DOHH2 (cell line): ENCODE data around the gene NCKAP5.

Experiments
- H3F3A ChIP-seq: fragments of 200-600 bp; sonication (generic), shearing (Covaris generic); 2 replicates; pipeline ENCODE4 v1.6.0; 2016; ENCODE audit warnings: antibody characterized with exemption, mild to moderate bottlenecking; ENCODE audit not compliant: control insufficient read depth, insufficient read depth
- H3K27ac ChIP-seq: fragments of 200-600 bp; sonication (generic); 2 replicates; pipeline ENCODE4 v1.5.1; 2014; ENCODE audit warnings: low read depth, mild to moderate bottlenecking, low read length, moderate library complexity
- H3K27me3 ChIP-seq: fragments of 200-600 bp; sonication (generic); 2 replicates; pipeline ENCODE4 v1.6.1; 2014; ENCODE audit warnings: mild to moderate bottlenecking, low read length, mixed read lengths; ENCODE audit not compliant: control insufficient read depth
- H3K36me3 ChIP-seq: fragments of 200-600 bp; sonication (generic); 2 replicates; pipeline ENCODE4 v1.6.1; 2014; ENCODE audit warnings: mild to moderate bottlenecking, low read length, moderate library complexity, mixed read lengths; ENCODE audit not compliant: control insufficient read depth
- H3K4me1 ChIP-seq: fragments of 200-600 bp; sonication (generic); 2 replicates; pipeline ENCODE4 v1.6.1; 2014; ENCODE audit warnings: mild to moderate bottlenecking, low read length, mixed read lengths; ENCODE audit not compliant: control insufficient read depth
- H3K4me2 ChIP-seq: fragments of 200-600 bp; sonication (generic); 2 replicates; pipeline ENCODE4 v1.6.0; 2014; ENCODE audit warnings: mild to moderate bottlenecking, low read length, moderate library complexity
- H3K4me3 ChIP-seq: fragments of 200-600 bp; sonication (generic); 2 replicates; pipeline ENCODE4 v1.5.1; 2014; ENCODE audit warnings: mild to moderate bottlenecking, low read length, mixed read lengths
- H3K79me2 ChIP-seq: fragments of 200-600 bp; sonication (generic); 2 replicates; pipeline ENCODE4 v1.6.1; 2014; ENCODE audit warnings: mild to moderate bottlenecking, low read length, mixed read lengths; ENCODE audit not compliant: control insufficient read depth
- H3K9me2 ChIP-seq: fragments of 200-600 bp; sonication (generic); replicated peaks from 2 replicates; pipeline ENCODE4 v1.6.1; 2014; ENCODE audit warnings: mild to moderate bottlenecking, low read length, mixed read lengths; ENCODE audit not compliant: control insufficient read depth
- H3K9me3 ChIP-seq: fragments of 200-600 bp; sonication (generic); 2 replicates; pipeline ENCODE4 v1.6.1; 2014; ENCODE audit warnings: antibody characterized with exemption, low read length, mixed read lengths; ENCODE audit not compliant: control insufficient read depth, insufficient read depth
- H4K20me1 ChIP-seq: fragments of 200-600 bp; sonication (generic); 2 replicates; pipeline ENCODE4 v1.6.0; 2014; ENCODE audit warnings: low read depth, mild to moderate bottlenecking, antibody characterized with exemption, low read length, moderate library complexity; ENCODE audit not compliant: control insufficient read depth, insufficient read depth
- EZH2phosphoT487 ChIP-seq: fragments of 200-600 bp; sonication (generic); IDR thresholded peaks from 2 replicates; pipeline ENCODE4 v1.6.1; 2017; ENCODE audit warnings: borderline replicate concordance, mild to moderate bottlenecking, antibody characterized with exemption, low read length, moderate library complexity, mixed read lengths
- TF ChIP-seq, protein P1 (sequence below): fragments of 200-600 bp; sonication (generic); IDR thresholded peaks from one replicate; pipeline ENCODE4 v1.5.1; 2014; ENCODE audit warnings: antibody characterized with exemption, mild to moderate bottlenecking, low read depth, low read length; ENCODE audit not compliant: poor library complexity, severe bottlenecking

Gene NCKAP5

DNA sequence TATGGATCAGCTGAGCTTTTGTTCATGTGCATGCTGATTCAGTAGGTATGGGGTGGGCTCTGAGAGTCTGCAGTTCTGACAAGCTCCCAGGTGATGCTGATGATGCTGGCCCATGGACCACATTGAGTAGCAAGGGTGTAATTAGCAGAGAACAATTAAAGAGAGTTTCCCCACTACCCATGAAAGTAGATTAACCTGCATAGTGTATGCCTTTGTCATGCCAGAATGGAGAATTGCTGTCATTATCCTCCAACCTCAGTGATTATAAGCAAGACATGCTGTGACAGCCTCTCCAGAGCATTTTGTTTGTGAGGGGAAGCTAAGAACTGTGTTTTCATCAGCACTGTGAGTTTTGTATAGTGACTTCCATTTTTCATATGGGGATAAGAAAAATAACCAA, 838.7 kb downstream of the NCKAP5 start:
- H3K9me3 ChIP-seq: no peaks in the 10 kb centered on the region
- H3K4me3 ChIP-seq: no peak overlapping the region
- H3K9me2 ChIP-seq: no peaks in the 10 kb centered on the region
- H3K4me1 ChIP-seq: no peaks in the 10 kb centered on the region
- no peaks in the 10 kb centered on the region for H4K20me1 ChIP-seq
- H3K79me2 ChIP-seq: no peaks in the 10 kb centered on the region
- TF ChIP-seq, protein P1, sequence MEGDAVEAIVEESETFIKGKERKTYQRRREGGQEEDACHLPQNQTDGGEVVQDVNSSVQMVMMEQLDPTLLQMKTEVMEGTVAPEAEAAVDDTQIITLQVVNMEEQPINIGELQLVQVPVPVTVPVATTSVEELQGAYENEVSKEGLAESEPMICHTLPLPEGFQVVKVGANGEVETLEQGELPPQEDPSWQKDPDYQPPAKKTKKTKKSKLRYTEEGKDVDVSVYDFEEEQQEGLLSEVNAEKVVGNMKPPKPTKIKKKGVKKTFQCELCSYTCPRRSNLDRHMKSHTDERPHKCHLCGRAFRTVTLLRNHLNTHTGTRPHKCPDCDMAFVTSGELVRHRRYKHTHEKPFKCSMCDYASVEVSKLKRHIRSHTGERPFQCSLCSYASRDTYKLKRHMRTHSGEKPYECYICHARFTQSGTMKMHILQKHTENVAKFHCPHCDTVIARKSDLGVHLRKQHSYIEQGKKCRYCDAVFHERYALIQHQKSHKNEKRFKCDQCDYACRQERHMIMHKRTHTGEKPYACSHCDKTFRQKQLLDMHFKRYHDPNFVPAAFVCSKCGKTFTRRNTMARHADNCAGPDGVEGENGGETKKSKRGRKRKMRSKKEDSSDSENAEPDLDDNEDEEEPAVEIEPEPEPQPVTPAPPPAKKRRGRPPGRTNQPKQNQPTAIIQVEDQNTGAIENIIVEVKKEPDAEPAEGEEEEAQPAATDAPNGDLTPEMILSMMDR: no peak
- no peak for TF ChIP-seq EZH2phosphoT487
- H3F3A ChIP-seq: no peaks in the 10 kb centered on the region
- H3K27ac ChIP-seq: no peak overlapping the region
- no peak overlapping the region for H3K4me2 ChIP-seq
- H3K36me3 ChIP-seq: no peaks in the 10 kb centered on the region
- no peaks in the 10 kb centered on the region for H3K27me3 ChIP-seq

DNA sequence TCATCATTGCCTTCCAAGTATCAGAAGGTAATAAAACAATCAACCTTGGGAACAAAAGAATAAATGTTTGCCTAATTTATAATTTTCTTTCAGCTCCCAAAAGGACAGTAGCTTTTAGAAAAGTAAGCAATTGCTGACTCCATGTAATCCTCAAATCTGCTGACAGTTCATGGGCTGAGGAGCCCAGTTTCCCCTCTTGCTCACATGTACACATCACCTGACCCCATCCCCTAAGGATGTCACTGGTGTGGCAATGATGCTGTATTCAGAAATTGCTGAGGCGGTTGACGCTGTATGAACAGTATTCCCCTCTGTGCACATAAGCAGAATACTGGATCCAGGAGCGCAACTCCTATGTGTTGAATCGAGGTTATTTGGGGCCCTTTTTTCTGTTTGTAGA, 842.1 kb downstream of the NCKAP5 start:
- no peaks in the 10 kb centered on the region for H3K79me2 ChIP-seq
- H3K27me3 ChIP-seq: no peaks in the 10 kb centered on the region
- H4K20me1 ChIP-seq: no peaks in the 10 kb centered on the region
- no peak overlapping the region for H3K4me3 ChIP-seq
- H3K4me1 ChIP-seq: no peaks in the 10 kb centered on the region
- no peaks in the 10 kb centered on the region for H3F3A ChIP-seq
- H3K9me3 ChIP-seq: no peaks in the 10 kb centered on the region
- no peak overlapping the region for H3K27ac ChIP-seq
- TF ChIP-seq, protein P1: no peak
- no peak for TF ChIP-seq EZH2phosphoT487
- no peaks in the 10 kb centered on the region for H3K9me2 ChIP-seq
- no peak overlapping the region for H3K4me2 ChIP-seq
- H3K36me3 ChIP-seq: no peaks in the 10 kb centered on the region

DNA sequence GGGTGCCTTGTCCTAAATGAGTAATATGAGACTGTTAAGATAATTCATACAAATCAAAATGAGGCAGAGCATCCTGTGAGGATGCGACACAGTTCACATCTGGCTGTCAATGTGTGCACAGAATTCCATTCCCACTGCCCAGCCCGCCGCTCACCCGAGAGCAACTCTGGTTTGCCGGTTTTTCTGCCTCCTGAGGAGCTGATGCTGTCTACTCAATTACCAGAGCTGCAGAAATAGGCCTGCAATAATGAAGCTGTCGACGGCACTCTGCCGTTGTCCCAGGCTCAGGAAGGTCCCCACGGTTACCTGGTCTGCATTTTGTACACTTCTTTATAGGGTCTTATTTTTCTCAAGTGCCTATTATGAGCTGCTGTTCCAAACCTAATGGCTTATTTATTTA, 842.5 kb downstream of the NCKAP5 start:
- Histone ChIP-seq H3K27me3 (no peaks in the 10 kb centered on the region), H3K36me3 (no peaks in the 10 kb centered on the region), H3K4me1 (no peaks in the 10 kb centered on the region), H3K79me2 (no peaks in the 10 kb centered on the region), H3K9me2 (no peaks in the 10 kb centered on the region), H3K9me3 (no peaks in the 10 kb centered on the region), H3K4me3 (no peak overlapping the region), H4K20me1 (no peaks in the 10 kb centered on the region), H3K4me2 (no peak overlapping the region), H3K27ac (no peak overlapping the region), H3F3A (no peaks in the 10 kb centered on the region)
- TF ChIP-seq EZH2phosphoT487: no peak
- TF ChIP-seq, protein P1: no peak

DNA sequence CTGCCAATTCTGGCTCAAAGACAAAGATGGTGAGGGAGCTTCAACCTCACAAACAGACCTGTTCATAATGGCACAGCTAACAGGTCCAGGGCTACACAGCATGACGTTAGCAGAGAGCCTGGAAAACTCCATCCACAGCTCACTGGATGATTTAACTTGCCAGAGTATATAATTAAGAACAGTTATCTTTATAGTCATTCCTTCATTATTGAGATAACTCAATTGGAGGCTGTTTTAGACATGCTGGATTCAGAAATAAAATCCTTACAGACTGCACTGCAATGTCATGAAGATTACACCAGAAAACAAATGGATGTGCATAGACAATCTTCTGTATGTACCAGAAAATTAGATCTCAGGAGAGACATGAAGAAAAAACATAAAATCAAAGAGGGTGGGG, 843.1 kb downstream of the NCKAP5 start:
- no peak overlapping the region for H3K27ac ChIP-seq
- no peaks in the 10 kb centered on the region for H3K9me3 ChIP-seq
- H3K79me2 ChIP-seq: no peaks in the 10 kb centered on the region
- TF ChIP-seq, protein P1: no peak
- TF ChIP-seq EZH2phosphoT487: no peak
- H3K9me2 ChIP-seq: no peaks in the 10 kb centered on the region
- no peak overlapping the region for H3K4me2 ChIP-seq
- H3F3A ChIP-seq: no peaks in the 10 kb centered on the region
- no peaks in the 10 kb centered on the region for H3K4me1 ChIP-seq
- no peak overlapping the region for H3K4me3 ChIP-seq
- H3K27me3 ChIP-seq: no peaks in the 10 kb centered on the region
- no peaks in the 10 kb centered on the region for H3K36me3 ChIP-seq
- H4K20me1 ChIP-seq: no peaks in the 10 kb centered on the region
